UCSD-AML1 (cell line): ENCODE results near the gene CILP.

Experiments used
- DNase-seq: peaks from one replicate; lab custom pipeline; 2025; ENCODE audit not compliant: unreplicated experiment; lab: John Stamatoyannopoulos, UW

CILP gene

GRCh38 chr15:65147902-65148301, 63.4 kb downstream of the CILP start:
- DNase-seq: no peak

- DNase-seq: no peak
Observed at GRCh38 chr15:65146438-65146837, 64.8 kb downstream of the CILP start.
